Measurements from ENCODE around the gene SELENOH.

- TF ChIP-seq CTCF (IDR thresholded peaks at IDR 0.05) (no peak), POLR2A (IDR thresholded peaks at IDR 0.05) (no peak)
Observed at GRCh38 chr11:57770793-57771192, 29.5 kb downstream of the SELENOH start.
